Ovary (tissue), 3 donors: ENCODE data around the gene OR5I1.

Experiments used
- CTCF ChIP-seq, 3 donors: fragments of 450-650 bp in 2 of 3; fragments of 200-600 bp in 1 of 3; IDR thresholded peaks; one replicate each; pipeline versions ENCODE4 v1.5.1 to v1.8.0; 2016 to 2022; ENCODE audit warnings: antibody characterized with exemption in 3 of 3, mild to moderate bottlenecking in 1 of 3
- EP300 ChIP-seq: sonication (generic); formaldehyde crosslinking; IDR thresholded peaks from one replicate; pipeline ENCODE4 v1.6.1; 2017; ENCODE audit warnings: antibody characterized with exemption
- POLR2A ChIP-seq: fragments of 450-650 bp; IDR thresholded peaks from one replicate; pipeline ENCODE4 v1.6.1; 2017; ENCODE audit warnings: antibody characterized with exemption, mild to moderate bottlenecking, moderate library complexity
- donor health status: DM: no; HTN: no; CAD: no.

- TF ChIP-seq POLR2A (no peak), CTCF (IDR thresholded peaks at IDR 0.05) (no peak), EP300 (no peak)
Observed at GRCh38 chr11:55949330-55949729, 13.1 kb upstream of the OR5I1 start.
